ENCODE results near the gene NRSN2.
"Not testable (repeated sequence)": the region's sequence is repeated elsewhere in the genome, so short reads cannot be mapped to it uniquely, and the experiment has no call there.

The NRSN2 gene

GRCh38 chr20:354298-354977 is 7.5 kb downstream of the NRSN2 start:
- peak; percentile 62 for DNase-seq (ENCODE audit: low read depth)

DNA sequence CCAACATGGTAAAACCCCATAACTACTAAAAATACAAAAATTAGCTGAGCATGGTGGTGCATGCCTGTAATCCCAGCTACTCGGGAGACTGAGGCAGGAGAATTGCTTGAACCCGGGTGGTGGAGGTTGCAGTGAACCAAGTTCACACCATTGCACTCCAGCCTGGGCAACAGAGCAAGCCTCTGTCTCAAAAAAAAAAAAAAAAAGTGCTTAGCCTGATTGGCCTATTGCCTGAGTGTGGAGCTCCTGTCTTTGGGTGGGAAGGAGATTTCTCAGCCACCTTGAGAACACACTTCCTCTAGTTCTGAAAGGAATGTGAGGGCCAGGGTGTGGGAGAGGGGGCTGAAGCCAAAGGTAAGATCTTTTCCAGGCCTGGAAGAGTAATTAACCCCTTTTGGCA is 9.2 kb downstream of the NRSN2 start:
- DNase-seq (ENCODE audit: low read depth) = not testable (repeated sequence)

DNA sequence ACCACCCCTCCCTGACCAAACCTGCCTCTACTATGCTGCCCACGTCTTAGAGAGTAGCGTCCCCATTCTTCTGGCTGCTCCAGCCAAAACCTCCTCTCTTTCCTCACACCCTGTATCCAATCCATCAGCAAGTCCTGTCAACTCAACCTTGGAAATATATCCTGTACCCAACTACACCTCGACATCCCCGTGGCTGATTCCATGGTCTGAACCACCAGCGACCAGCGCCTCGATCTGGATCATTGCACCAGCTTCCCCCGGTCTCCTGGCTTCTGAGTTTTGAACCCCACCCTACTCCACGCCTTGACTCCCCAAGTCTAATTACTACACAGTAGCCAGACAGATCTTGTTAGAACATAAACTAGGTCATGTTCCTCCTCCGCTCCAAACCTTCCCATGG is 9.8 kb downstream of the NRSN2 start:
- no peak for DNase-seq (ENCODE audit: low read depth)

DNA sequence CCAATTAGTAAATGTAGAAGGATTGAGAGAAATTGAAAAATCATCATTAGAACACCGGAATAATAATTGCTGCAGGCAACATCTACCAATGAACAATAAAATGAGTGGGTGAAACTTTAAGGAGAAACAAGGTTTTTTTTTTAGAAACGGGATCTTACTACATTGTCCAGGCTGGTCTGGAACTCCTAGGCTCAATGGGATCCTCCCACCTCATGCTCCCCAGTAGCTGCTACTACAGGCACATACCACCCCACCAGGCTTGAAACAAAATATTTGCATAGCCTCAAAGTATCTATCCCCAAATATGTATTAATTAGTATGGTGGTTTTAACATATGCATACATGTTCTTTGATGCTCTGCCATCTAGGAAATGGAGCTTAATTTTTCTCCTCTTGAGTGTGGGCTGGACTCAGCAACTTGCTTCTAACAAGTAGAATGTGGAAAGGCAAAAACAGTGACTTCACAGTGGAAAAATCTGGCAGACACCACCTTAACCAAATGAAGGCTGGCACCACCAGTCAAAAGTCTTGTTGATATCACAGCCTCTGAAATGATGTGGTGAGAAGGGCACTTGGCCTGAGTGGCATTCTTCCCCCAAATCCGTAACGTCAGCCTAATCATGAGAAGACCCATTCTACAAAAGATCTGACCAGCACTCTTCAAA is 12.1 kb downstream of the NRSN2 start:
- no peak for DNase-seq (ENCODE audit: low read depth)

- no peak for DNase-seq (ENCODE audit: low read depth)
These were observed 14.7 kb downstream of the NRSN2 start for GRCh38 chr20:361561-361960.

GRCh38 chr20:362271-363254 is 15.7 kb downstream of the NRSN2 start:
- no peak for DNase-seq (ENCODE audit: low read depth)

- no peak for DNase-seq (ENCODE audit: low read depth)
These were observed 16.6 kb downstream of the NRSN2 start for GRCh38 chr20:363319-364078.

- no peak for DNase-seq (ENCODE audit: low read depth)
These were observed 18.2 kb downstream of the NRSN2 start for GRCh38 chr20:364905-365794.

DNA sequence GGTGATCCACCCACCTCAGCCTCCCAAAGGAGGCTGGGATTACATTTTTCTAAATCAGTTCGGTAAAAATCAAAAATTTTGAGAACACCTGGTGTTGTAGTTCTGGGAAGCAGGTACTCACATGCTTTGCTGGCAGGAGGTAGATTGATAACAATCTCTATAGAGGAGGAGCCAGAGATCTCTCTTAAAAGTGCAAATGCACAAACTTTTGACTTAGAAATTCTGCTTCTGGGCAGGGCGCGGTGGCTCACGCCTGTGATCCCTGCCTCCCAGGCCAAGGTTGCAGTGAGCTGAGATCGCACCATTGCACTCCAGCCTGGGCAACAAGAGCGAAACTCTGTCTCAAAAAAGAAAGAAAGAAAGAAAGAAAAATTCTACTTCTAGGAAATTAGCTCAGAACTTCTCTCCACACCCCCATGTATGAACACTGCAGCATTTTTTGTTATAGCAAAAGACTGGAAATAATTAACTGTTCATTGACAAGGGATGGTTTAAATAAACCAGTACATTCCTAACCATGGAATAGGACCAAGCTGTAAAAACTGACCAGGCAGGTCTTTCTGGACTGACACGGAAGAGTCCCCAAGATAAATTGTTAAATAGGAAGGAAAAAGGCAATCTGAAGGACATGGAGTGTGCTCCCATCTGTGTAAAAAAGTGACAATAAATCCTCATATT is 19.3 kb downstream of the NRSN2 start:
- DNase-seq (ENCODE audit: low read depth) = no peak

GRCh38 chr20:366719-367485 is 20.0 kb downstream of the NRSN2 start:
- no peak for DNase-seq (ENCODE audit: low read depth)

DNA sequence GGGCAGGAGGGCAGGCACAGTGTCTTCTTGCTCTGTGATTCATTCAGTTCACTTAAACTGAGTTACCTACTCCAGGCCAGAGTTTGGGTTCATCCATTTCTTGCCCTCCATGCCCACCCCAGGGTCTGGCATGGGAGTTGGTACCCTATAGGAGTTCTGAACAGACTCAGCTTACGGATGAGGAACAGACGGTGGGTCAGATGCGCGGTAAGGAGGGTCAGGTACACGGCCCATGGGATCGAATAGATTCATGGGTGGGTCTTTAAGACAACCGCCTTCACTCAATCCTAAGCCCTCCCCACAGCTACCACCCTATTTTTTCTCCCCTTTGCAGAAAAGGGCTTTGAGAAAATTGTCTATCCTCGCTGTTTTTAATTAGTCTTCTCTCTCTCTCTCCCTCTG is 20.6 kb downstream of the NRSN2 start:
- DNase-seq (ENCODE audit: low read depth) = no peak

GRCh38 chr20:368915-369314 is 22.0 kb downstream of the NRSN2 start:
- DNase-seq (ENCODE audit: low read depth) = no peak

DNA sequence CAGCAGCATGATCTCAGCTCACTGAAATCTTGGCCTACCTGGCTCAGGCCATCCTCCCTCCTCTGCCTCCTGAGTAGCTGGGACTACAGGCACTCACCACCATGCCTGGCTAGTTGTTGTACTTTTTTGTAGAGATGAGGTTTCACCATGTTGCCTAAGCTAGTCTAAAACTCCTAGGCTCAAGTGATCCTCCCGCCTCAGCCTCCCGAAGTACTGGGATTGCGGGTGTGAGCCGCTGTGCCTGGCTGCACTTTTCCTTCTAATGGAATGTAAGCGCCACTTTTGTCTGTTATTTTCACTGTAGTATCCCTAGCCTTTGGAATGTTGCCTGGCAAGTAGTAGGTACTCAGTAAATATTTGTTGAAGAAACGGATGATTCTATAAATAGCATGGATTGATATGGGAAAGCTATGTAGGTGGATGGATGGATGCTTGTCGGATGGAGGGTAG is 23.3 kb downstream of the NRSN2 start:
- DNase-seq (ENCODE audit: low read depth) = no peak

DNA sequence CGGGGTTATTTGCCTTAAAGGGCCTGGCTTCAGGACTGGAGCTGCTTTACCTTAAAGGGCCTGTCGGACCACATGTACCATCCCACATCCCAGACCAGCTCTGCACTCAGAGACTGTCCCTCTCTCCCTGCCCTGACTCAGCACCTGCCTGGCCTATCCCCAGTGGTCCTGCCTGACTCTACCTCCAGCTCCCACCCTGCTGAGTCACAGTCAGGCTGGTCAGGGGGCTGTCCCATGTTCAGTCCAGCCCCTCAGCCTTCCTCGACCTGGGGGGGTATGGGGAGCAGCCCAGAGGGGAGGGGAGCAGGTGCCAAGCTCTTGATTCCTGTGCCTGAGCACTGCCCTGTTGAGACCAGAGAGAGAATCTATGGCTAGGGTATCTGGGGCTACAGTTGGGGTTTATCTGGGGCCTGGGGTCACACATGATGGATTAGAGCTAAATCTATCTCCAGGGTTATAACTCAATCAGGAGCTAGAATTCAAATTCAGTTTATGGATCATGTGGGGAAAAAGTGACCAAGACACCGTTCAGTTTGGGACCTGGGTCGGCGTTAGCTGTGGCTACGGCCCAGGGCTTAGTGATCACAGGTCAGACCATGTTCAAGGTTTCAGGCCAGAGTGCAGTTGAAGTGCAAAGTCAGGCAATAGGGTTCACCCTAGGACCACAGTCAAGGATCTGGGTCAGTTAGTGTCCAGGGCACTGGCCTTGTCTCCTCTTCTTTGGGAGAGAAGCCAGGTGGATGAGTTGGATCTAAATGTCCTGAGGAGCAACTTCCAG is 24.3 kb downstream of the NRSN2 start:
- DNase-seq (ENCODE audit: low read depth) = no peak

GRCh38 chr20:371755-372542 is 25.0 kb downstream of the NRSN2 start:
- no peak for DNase-seq (ENCODE audit: low read depth)

GRCh38 chr20:372543-373082 is 25.7 kb downstream of the NRSN2 start:
- DNase-seq (ENCODE audit: low read depth) = not testable (repeated sequence)

DNA sequence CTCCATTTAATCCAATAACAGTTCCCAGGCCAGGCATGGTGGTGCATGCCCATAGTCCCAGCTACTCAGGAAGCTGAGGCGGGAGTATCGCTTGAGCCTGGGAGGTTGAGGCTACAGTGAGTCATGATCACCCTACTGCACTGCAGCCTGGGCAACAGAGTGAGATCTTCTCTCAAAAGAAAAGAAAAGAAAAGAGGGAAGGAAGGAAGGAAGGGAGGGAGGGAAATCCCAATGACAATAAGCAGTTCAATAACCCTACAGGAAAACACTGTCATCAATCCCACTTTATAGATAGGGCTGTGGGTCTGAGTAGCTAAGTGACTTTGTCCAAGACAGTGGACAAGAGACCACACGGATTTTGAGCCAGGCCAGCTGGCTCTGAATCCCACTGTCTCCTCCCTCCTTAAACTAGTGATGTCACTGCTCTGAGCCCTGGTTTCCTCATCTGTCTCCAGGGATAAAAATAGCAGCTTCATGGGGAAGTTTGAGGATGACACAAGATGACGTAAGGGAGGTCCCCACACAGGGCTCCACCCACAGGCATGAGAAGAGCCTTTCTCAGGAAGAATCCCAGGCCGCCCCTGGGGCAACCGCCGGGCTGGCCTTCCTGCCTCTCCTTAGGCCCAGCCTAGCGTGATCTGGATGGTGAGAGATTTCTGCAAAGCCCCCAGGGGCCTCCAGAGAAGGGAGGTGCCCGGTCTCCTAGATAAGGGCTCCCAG is 26.4 kb downstream of the NRSN2 start:
- DNase-seq (ENCODE audit: low read depth) = no peak
